MCF 10A (cell line): Measurements from ENCODE around the gene CAMLG. TPM values are rescaled to one million over a fixed set of nuclear protein-coding genes. Genes with fewer than 3 reads are reported as not detected.

Source experiments
- BruUV-seq: library from RNA; stranded (reverse); fragments of 400-500 nt; replicated peaks from 2 replicates; lab custom pipeline; 2021; lab: Mats Ljungman, UMichigan
- CTCF ChIA-PET: fragments of 300-600 bp; sonication (Branson Sonifier 250); formaldehyde crosslinking; extraction: SDS; loops from one replicate; lab custom pipeline; 2021; ENCODE audit warnings: antibody characterized with exemption, inconsistent platforms; lab: Yijun Ruan, JAX
- POLR2A ChIA-PET: fragments of 300-600, 350-650 bp; sonication (Branson Sonifier 250); formaldehyde crosslinking; extraction: SDS; loops from one replicate; lab custom pipeline; 2020; ENCODE audit warnings: antibody characterized with exemption, inconsistent platforms; lab: Yijun Ruan, JAX
- DNase-seq: peaks from one replicate; pipeline ENCODE4 v3.0.0-alpha.2; 2018; ENCODE audit not compliant: unreplicated experiment
- H3K27ac Mint-ChIP-seq: one replicate; pipeline ENCODE4 v1.8.0; 2022; ENCODE audit warnings: mild to moderate bottlenecking, low read depth, mixed read lengths; ENCODE audit not compliant: unreplicated experiment
- H3K27me3 Mint-ChIP-seq: one replicate; pipeline ENCODE4 v1.8.0; 2022; ENCODE audit warnings: mixed read lengths; ENCODE audit not compliant: insufficient read depth, unreplicated experiment
- H3K36me3 Mint-ChIP-seq: one replicate; pipeline ENCODE4 v1.8.0; 2022; ENCODE audit warnings: mild to moderate bottlenecking, moderate library complexity, mixed read lengths; ENCODE audit not compliant: insufficient read depth, unreplicated experiment
- H3K4me1 Mint-ChIP-seq: one replicate; pipeline ENCODE4 v1.8.0; 2022; ENCODE audit warnings: mixed read lengths; ENCODE audit not compliant: insufficient read depth, unreplicated experiment
- H3K4me3 Mint-ChIP-seq: one replicate; pipeline ENCODE4 v1.8.0; 2022; ENCODE audit warnings: mild to moderate bottlenecking, moderate library complexity, mixed read lengths; ENCODE audit not compliant: unreplicated experiment
- H3K9me3 Mint-ChIP-seq: one replicate; pipeline ENCODE4 v1.8.0; 2022; ENCODE audit warnings: mixed read lengths; ENCODE audit not compliant: unreplicated experiment
- intact Hi-C: fragments of 100-400 bp; cut with micrococcal nuclease; formaldehyde crosslinking; loops from 2 replicates; pipeline ENCODE4 v1.14.1; 2022
- total RNA-seq: library from RNA; stranded (reverse); gene quantifications from 2 replicates; pipeline ENCODE4 v1.2.3, GENCODE V29; 2022
- TF ChIP-seq, protein P1 (sequence below): fragments of 200-600 bp; IDR thresholded peaks from one replicate; pipeline ENCODE4 v1.8.0; 2022; ENCODE audit warnings: antibody characterized with exemption, mild to moderate bottlenecking; ENCODE audit not compliant: unreplicated experiment

CAMLG gene
- total RNA-seq, 1 experiment from 2014 or later = 41.8 TPM

DNA sequence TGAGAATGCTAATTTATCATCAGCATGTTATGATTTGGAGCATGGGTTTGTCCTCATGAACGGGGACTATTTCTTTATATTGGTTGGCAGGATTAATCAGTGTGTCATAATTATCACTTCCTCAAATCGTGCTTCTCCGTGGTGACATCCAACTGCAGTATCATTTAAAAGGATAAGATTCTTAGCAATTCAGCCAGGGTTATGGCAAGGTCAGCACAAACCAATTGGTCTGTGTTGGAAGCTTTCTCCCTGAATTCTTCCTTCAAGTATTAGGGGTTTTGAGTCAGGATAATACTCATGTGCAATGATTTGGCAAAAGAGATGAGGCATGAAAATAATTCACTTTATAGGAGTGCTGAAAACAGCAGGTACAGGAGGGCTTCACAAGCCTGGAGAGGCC lies 5.5 kb upstream of the CAMLG start:
- BruUV-seq = no TSS peak
- ChIA-PET CTCF (interaction anchor here (0.6 to 0.9 kb wide), 5 partner anchors 11 to 353 kb away, joined by 3 to 4 read pairs (median 3); partner anchors contain the start of gene PCBD2), POLR2A (interaction anchor here (1.3 kb wide), 1 partner anchor 85 kb away, joined by 4 read pairs; the partner anchor contains the start of gene SEC24A)
- TF ChIP-seq, protein P1, sequence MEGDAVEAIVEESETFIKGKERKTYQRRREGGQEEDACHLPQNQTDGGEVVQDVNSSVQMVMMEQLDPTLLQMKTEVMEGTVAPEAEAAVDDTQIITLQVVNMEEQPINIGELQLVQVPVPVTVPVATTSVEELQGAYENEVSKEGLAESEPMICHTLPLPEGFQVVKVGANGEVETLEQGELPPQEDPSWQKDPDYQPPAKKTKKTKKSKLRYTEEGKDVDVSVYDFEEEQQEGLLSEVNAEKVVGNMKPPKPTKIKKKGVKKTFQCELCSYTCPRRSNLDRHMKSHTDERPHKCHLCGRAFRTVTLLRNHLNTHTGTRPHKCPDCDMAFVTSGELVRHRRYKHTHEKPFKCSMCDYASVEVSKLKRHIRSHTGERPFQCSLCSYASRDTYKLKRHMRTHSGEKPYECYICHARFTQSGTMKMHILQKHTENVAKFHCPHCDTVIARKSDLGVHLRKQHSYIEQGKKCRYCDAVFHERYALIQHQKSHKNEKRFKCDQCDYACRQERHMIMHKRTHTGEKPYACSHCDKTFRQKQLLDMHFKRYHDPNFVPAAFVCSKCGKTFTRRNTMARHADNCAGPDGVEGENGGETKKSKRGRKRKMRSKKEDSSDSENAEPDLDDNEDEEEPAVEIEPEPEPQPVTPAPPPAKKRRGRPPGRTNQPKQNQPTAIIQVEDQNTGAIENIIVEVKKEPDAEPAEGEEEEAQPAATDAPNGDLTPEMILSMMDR = no peak
- Mint-ChIP-seq H3K9me3 (no peaks in the 10 kb centered on the region), H3K4me3 (no peak overlapping the region), H3K27me3 (no peaks in the 10 kb centered on the region), H3K4me1 (no peaks in the 10 kb centered on the region), H3K27ac (no peak overlapping the region), H3K36me3 (no peaks in the 10 kb centered on the region)
- DNase-seq = no peak
- intact Hi-C loops = no loop called here

DNA sequence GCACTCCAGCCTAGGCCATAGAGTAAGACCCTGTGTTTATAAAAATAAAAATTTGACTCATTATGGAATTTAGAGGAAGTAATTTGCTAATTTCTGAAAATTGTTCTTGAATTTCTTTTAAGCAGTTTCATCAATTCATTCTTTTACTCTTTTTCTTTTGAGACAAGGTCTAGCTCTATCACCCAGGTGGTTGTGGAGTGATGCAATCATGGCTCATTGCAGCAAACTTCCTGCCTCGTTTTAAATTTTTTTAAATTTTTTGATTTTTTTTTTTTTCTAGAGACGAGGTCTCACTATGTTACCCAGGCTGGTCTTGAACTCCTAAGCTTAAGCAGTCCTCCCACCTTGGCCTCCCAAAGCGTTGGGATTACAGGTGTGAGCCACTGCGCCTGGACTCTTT lies 3.1 kb upstream of the CAMLG start:
- CTCF ChIA-PET = interaction anchor here (0.6 to 2.1 kb wide), 3 partner anchors 23 to 566 kb away, joined by 3 to 5 read pairs (median 3); partner anchors contain the start of genes DDX46 and PCBD2
- TF ChIP-seq, protein P1 = no peak

DNA sequence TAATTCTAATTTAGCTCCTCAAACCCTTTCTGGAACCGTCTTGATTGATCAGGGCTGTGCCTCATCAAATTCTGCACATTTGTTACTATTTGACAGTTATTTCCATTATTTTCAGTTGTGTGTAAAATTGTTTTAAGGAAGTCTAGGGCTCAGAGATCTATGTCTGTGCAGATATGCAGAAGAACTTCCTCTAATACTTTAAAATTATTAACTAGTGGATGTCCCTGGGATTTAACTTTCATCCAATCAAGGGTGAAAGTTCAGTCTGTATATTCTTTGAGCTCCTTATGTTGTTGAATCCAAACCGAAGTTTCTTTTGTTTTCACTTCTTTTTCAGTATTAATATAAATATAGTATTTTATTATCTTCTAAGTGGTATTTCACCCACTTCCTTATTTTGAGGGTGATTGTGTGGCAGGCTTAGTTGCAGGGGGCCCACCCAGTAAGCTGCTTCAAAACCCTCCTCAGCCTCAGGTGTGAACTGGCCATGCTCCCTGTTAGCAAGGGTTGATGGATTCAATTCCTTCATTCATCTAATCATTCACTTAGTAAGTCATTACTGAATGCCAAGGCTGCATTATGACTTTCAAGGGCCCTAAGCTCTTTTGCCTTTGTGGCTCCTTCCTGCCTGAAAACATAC lies 2.1 kb upstream of the CAMLG start:
- Mint-ChIP-seq H3K36me3 (peaks cover 5% of the 10 kb centered on the region), H3K4me1 (peaks cover 17% of the 10 kb centered on the region), H3K27ac (no peak overlapping the region), H3K4me3 (no peak overlapping the region), H3K9me3 (no peaks in the 10 kb centered on the region), H3K27me3 (no peaks in the 10 kb centered on the region)
- TF ChIP-seq, protein P1 = no peak
- ChIA-PET CTCF (interaction anchor here (0.5 to 2.1 kb wide), 4 partner anchors 22 to 433 kb away, joined by 3 to 5 read pairs (median 4); partner anchors contain the start of genes DDX46 and PCBD2), POLR2A (interaction anchor here (0.5 to 11.8 kb wide), 5 partner anchors 10 to 559 kb away, joined by 3 to 156 read pairs (median 3); partner anchors contain the start of genes DDX46 and SKP1)
- intact Hi-C loops = loop anchor here (5.0 kb wide), 1 partner anchor 209 kb away; the partner anchor contains the start of gene JADE2
- no peak for DNase-seq
- no TSS peak for BruUV-seq

More for the DNA sequence above, 3.1 kb upstream of the CAMLG start:
- peaks cover 9% of the 10 kb centered on the region for H3K4me1 Mint-ChIP-seq
- H3K27ac Mint-ChIP-seq = no peak overlapping the region
- H3K27me3 Mint-ChIP-seq = no peaks in the 10 kb centered on the region
- BruUV-seq = no TSS peak
- H3K4me3 Mint-ChIP-seq = no peak overlapping the region
- intact Hi-C loops = loop anchor here (5.0 kb wide), 1 partner anchor 208 kb away; the partner anchor contains the start of gene JADE2
- no peak for DNase-seq
- no peaks in the 10 kb centered on the region for H3K9me3 Mint-ChIP-seq
- H3K36me3 Mint-ChIP-seq = no peaks in the 10 kb centered on the region
- POLR2A ChIA-PET = interaction anchor here (0.7 to 1.2 kb wide), 3 partner anchors 10 to 607 kb away, joined by 3 to 4 read pairs (median 3); partner anchors contain the start of gene SKP1
